GOT3 (cell line): ENCODE results near the gene CRISPLD2.
"Not testable (repeated sequence)": the region's sequence is repeated elsewhere in the genome, so short reads cannot be mapped to it uniquely, and the experiment has no call there.

Source experiments
- DNase-seq: peaks from one replicate; lab custom pipeline; 2025; ENCODE audit warnings: mixed read lengths; lab: John Stamatoyannopoulos, UW

Gene CRISPLD2

GRCh38 chr16:84822990-84823389 lies 3.2 kb downstream of the CRISPLD2 start:
- no peak for DNase-seq

GRCh38 chr16:84823484-84823883 lies 3.7 kb downstream of the CRISPLD2 start:
- DNase-seq, result no peak

GRCh38 chr16:84823926-84824325 lies 4.1 kb downstream of the CRISPLD2 start:
- no peak for DNase-seq

- no peak for DNase-seq
These were observed 6.2 kb downstream of the CRISPLD2 start for GRCh38 chr16:84825896-84826557.

GRCh38 chr16:84826558-84826941 lies 6.8 kb downstream of the CRISPLD2 start:
- no peak for DNase-seq

GRCh38 chr16:84827131-84827574 lies 7.4 kb downstream of the CRISPLD2 start:
- DNase-seq, result no peak

GRCh38 chr16:84827897-84828296 lies 8.1 kb downstream of the CRISPLD2 start:
- no peak for DNase-seq

- no peak for DNase-seq
These were observed 8.5 kb downstream of the CRISPLD2 start for GRCh38 chr16:84828322-84828721.

GRCh38 chr16:84829168-84829965 lies 9.6 kb downstream of the CRISPLD2 start:
- no peak for DNase-seq

- DNase-seq, result no peak
These were observed 11.1 kb downstream of the CRISPLD2 start for GRCh38 chr16:84830765-84831384.

GRCh38 chr16:84831728-84832127 lies 11.9 kb downstream of the CRISPLD2 start:
- DNase-seq, result not testable (repeated sequence)

- no peak for DNase-seq
These were observed 12.8 kb downstream of the CRISPLD2 start for GRCh38 chr16:84832488-84833143.

- DNase-seq, result no peak
These were observed 13.3 kb downstream of the CRISPLD2 start for GRCh38 chr16:84833144-84833500.

GRCh38 chr16:84833542-84834402 lies 14.0 kb downstream of the CRISPLD2 start:
- DNase-seq, result no peak

GRCh38 chr16:84834403-84834772 lies 14.6 kb downstream of the CRISPLD2 start:
- DNase-seq, result no peak

- DNase-seq, result peak; percentile 85
These were observed 16.5 kb downstream of the CRISPLD2 start for GRCh38 chr16:84836234-84836647.

- no peak for DNase-seq
These were observed 17.2 kb downstream of the CRISPLD2 start for GRCh38 chr16:84836967-84837366.

- DNase-seq, result no peak
These were observed 18.7 kb downstream of the CRISPLD2 start for GRCh38 chr16:84838383-84838948.

GRCh38 chr16:84839054-84839453 lies 19.3 kb downstream of the CRISPLD2 start:
- DNase-seq, result no peak

- no peak for DNase-seq
These were observed 20.2 kb downstream of the CRISPLD2 start for GRCh38 chr16:84839956-84840355.
